Activated naive CD4-positive, alpha-beta T cell treated with anti-CD3 and anti-CD28 coated beads, Interleukin-2, amount 50 U/mL, for 72 hours (primary cell): Measurements from ENCODE around the gene PLET1. TPM values are rescaled to one million over a fixed set of nuclear protein-coding genes. Genes with fewer than 3 reads are reported as not detected.

Experiments
- ATAC-seq, 2 donors: fragments of 150-1000 bp; cut with Tn5 transposase; 2 replicates each; pipeline ENCODE4 v1.10.0; 2021; ENCODE audit warnings: mild to moderate bottlenecking in 2 of 2, moderate library complexity in 2 of 2
- DNase-seq, 2 donors: peaks; one replicate each; pipeline ENCODE4 v3.0.0; 2021 to 2022; ENCODE audit warnings: low spot score in 2 of 2
- H3K27ac Mint-ChIP-seq, 2 donors: one replicate each; pipeline ENCODE4 v1.8.0; 2022; ENCODE audit warnings: mild to moderate bottlenecking in 2 of 2, mixed read lengths in 2 of 2
- H3K36me3 Mint-ChIP-seq, 2 donors: one replicate each; pipeline ENCODE4 v1.8.0; 2022; ENCODE audit warnings: mixed read lengths in 2 of 2
- H3K9me3 Mint-ChIP-seq, 2 donors: one replicate each; pipeline ENCODE4 v1.8.0; 2022; ENCODE audit warnings: mixed read lengths in 2 of 2
- total RNA-seq, 2 donors: library from RNA; stranded (reverse); gene quantifications; one replicate each; pipeline ENCODE4 v1.2.3, GENCODE V29; 2022

PLET1 gene
- total RNA-seq, 2 donors from 2014 or later: not detected

DNA sequence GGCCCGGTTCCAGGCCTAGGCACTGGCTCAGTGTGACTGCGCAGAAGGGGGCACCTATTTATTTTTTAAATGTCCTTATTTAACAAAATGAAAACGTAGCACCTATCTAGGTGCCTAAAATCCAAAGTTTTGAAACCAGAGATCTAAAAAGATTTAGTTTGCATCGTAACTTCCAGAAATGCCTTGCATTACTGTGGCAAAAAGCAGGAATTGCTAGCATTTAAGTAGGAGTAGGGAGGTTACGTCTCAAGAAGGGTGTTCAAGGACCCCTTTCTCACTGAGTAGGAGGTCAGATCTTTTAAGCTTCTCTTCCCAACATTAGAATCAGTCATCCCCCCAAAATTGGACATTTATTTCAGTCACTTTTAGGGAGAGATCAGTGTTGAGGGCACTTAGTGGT lies 7.7 kb upstream of the PLET1 start:
- H3K36me3 Mint-ChIP-seq: no peaks in the 10 kb centered on the region
- DNase-seq (no peak), ATAC-seq (no peak)
- no peaks in the 10 kb centered on the region for H3K9me3 Mint-ChIP-seq
- peak overlapping the region in 1 of 2 donors; percentile 30 for H3K27ac Mint-ChIP-seq

GRCh38 chr11:112267188-112267591 lies 6.5 kb upstream of the PLET1 start:
- Mint-ChIP-seq H3K36me3 (no peaks in the 10 kb centered on the region), H3K9me3 (no peaks in the 10 kb centered on the region), H3K27ac (no peak overlapping the region)
- ATAC-seq (no peak), DNase-seq (no peak)

DNA sequence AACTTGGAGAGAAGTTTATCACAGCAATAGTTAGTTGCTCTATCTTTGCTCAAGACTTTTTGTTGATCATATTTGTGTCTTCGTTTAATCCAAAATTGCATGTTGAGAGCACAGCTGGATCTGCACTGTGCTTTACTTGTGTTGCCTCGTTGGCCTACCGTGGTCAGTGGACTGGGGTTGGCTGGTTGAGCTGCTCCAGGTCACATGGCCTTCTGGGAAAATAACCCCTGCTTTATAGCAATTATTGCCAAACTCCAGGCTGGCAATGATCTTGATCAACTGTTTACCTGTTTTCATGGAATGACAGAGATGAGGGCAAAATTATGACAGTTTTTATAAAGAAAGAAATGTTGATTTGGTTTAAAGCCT lies 5.7 kb upstream of the PLET1 start:
- DNase-seq: no peak
- ATAC-seq: no peak
- Mint-ChIP-seq H3K36me3 (no peaks in the 10 kb centered on the region), H3K9me3 (no peaks in the 10 kb centered on the region), H3K27ac (no peak overlapping the region)

GRCh38 chr11:112265659-112266409 lies 5.2 kb upstream of the PLET1 start:
- no peak overlapping the region for H3K27ac Mint-ChIP-seq
- DNase-seq (no peak), ATAC-seq (no peak)

DNA sequence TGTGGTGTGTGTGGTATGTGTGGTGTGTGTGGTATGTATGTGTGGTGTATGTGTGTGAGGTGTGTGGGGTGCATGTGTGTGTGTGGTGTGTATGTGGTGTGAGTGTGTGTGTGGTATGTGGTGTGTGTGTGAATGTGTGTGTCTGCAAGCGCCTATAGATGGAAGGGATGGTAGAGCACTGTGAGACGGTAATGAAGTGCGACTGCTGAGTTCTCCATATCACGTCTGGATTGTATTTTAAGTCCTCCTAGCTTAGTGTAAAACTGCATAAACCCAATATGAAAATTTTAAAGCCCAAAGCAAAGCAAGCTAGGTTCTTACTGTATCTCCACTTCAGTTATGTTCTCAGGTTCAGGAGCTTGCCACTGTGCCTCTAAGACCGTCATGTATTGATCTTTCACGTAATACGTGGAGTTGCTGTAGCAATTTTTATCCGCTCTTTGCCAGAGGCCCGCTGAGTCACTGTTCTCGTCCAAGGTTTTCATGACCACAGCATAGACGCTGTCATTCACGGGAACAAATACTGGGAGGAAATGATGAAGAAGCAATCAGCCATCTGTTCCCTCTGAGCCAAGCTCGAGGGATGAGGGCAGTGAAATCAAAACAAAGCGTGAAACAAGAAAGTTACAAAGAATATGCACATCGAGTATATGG lies 5.5 kb downstream of the PLET1 start:
- Mint-ChIP-seq H3K36me3 (no peaks in the 10 kb centered on the region), H3K27ac (no peak overlapping the region), H3K9me3 (no peaks in the 10 kb centered on the region)
- DNase-seq: no peak
- no peak for ATAC-seq

More at GRCh38 chr11:112265659-112266409, 5.2 kb upstream of the PLET1 start:
- Mint-ChIP-seq H3K9me3 (no peaks in the 10 kb centered on the region), H3K36me3 (no peaks in the 10 kb centered on the region)

GRCh38 chr11:112253605-112254242 lies 6.9 kb downstream of the PLET1 start:
- no peaks in the 10 kb centered on the region for H3K9me3 Mint-ChIP-seq
- no peaks in the 10 kb centered on the region for H3K36me3 Mint-ChIP-seq
- no peak overlapping the region for H3K27ac Mint-ChIP-seq
- ATAC-seq (no peak), DNase-seq (no peak)

- ATAC-seq (no peak), DNase-seq (no peak)
- Mint-ChIP-seq H3K36me3 (no peaks in the 10 kb centered on the region), H3K9me3 (peaks cover 0 to 5% of the 10 kb centered on the region in 2 donors), H3K27ac (no peak overlapping the region)
Observed at GRCh38 chr11:112249871-112250610, 10.6 kb downstream of the PLET1 start.

DNA sequence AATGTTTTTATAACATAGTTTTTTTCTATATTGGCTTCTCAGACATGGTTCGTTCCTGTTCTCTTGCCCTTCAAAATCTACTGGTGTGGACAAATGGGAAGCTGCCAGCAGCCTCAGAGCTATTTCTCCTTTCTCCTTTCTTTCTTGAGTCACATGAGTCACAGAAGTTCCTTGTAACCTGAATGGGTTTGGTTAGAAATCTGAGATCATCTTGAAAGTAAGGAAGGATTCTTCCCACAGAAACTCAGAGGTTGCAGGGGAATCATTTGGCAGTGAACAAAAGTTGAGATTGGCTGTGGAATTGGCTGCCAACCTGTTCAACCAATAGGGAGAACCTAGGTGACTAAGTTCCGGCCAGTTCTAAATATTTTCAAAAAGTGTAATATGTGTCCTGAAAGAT lies 12.5 kb downstream of the PLET1 start:
- no peak for ATAC-seq
- no peak for DNase-seq
- peaks cover 0 to 12% of the 10 kb centered on the region in 2 donors for H3K9me3 Mint-ChIP-seq
- peaks cover 0 to 8% of the 10 kb centered on the region in 2 donors for H3K36me3 Mint-ChIP-seq
- no peak overlapping the region for H3K27ac Mint-ChIP-seq

- Mint-ChIP-seq H3K27ac (no peak overlapping the region), H3K9me3 (peaks cover 0 to 12% of the 10 kb centered on the region in 2 donors), H3K36me3 (peaks cover 7 to 15% of the 10 kb centered on the region in 2 donors)
- ATAC-seq (no peak), DNase-seq (no peak)
Observed at GRCh38 chr11:112247201-112247600, 13.5 kb downstream of the PLET1 start.

DNA sequence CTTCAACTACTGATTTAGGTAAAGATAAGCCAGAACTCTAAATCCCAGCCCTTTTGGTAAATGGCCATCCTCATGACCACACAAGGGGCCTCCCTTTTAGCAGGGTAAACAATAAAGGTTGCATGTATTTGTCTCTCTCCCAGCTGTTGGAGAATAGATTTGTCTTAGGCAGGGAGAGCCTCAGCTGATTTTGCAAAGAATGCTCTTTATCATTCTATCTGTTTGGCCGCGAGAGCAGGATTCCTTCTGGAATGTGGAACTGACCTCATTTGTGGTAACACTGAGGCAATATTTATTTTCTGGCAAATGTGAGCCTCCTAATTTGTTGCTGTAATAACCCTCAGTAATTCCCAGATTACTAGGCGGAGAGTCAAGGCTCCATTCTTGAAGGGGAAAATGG lies 19.2 kb downstream of the PLET1 start:
- no peak for DNase-seq
- ATAC-seq: no peak
- Mint-ChIP-seq H3K9me3 (peaks cover 0 to 12% of the 10 kb centered on the region in 2 donors), H3K27ac (no peak overlapping the region), H3K36me3 (peaks cover 13 to 31% of the 10 kb centered on the region in 2 donors)

DNA sequence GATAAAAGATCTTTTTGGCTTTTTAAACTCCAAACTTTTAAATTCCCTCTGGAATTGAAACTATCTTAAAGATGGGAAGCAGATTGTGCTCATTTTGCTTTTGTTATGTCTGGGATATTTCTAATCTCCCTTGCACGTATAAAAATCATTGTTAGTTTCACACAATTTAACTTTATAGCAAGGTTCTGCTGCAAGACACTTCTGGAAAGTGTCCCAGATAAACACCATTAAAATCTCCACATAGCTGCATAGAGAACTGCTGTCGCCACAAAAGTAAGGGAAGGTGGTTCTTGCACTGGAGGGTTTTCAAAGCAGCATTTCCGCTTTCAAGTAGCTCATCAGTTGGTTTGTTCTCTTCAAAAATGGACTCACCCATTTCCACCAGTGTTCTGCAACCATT lies 22.6 kb downstream of the PLET1 start:
- Mint-ChIP-seq H3K9me3 (no peaks in the 10 kb centered on the region), H3K36me3 (peaks cover 13 to 35% of the 10 kb centered on the region in 2 donors), H3K27ac (no peak overlapping the region)
- DNase-seq (no peak), ATAC-seq (no peak)

GRCh38 chr11:112237451-112237850 lies 23.2 kb downstream of the PLET1 start:
- DNase-seq (no peak), ATAC-seq (no peak)
- Mint-ChIP-seq H3K9me3 (no peaks in the 10 kb centered on the region), H3K36me3 (peaks cover 8 to 29% of the 10 kb centered on the region in 2 donors), H3K27ac (no peak overlapping the region)

DNA sequence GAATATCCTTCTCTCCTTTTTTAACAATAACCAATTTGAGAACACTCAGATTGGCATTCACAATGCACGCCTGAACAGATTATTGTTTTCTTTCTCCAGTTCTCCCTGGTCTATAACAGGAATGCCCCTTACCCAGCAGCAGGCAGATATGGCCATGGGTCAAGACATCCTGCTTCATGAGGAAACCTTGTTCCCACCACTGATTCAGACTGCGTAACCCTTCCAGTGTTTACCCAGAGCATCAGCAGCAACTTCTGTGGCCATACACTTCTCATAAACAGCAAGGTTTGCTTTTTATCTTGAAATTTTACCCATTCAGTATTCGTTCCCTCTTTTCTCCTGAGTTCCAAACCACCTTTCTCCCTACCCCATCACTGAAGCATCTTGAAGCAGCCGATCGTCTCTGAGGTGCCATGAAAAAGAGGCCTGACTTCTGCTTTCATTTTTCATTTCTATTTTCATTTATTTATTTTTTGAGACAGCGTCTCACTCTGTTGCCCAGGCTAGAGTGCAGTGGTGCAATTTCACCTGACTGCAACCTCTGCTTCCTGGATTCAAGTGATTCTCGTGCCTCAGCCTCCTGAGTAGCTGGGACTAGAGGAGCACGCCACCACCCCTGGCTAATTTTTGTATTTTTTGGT lies 24.8 kb downstream of the PLET1 start:
- no peak for ATAC-seq
- peak overlapping the region in 1 of 2 donors; percentile 45 for H3K27ac Mint-ChIP-seq

GRCh38 chr11:112231952-112232351 lies 28.7 kb downstream of the PLET1 start:
- no peak for DNase-seq
- no peak for ATAC-seq
- no peaks in the 10 kb centered on the region for H3K9me3 Mint-ChIP-seq
- H3K36me3 Mint-ChIP-seq: peaks cover 7 to 39% of the 10 kb centered on the region in 2 donors
- no peak overlapping the region for H3K27ac Mint-ChIP-seq

More for the DNA sequence above, 24.8 kb downstream of the PLET1 start:
- peaks cover 0 to 27% of the 10 kb centered on the region in 2 donors for H3K36me3 Mint-ChIP-seq
- DNase-seq: no peak
- no peaks in the 10 kb centered on the region for H3K9me3 Mint-ChIP-seq

GRCh38 chr11:112229746-112230433 lies 30.8 kb downstream of the PLET1 start:
- no peak for DNase-seq
- ATAC-seq: no peak
- no peaks in the 10 kb centered on the region for H3K9me3 Mint-ChIP-seq
- peaks cover 7 to 26% of the 10 kb centered on the region in 2 donors for H3K36me3 Mint-ChIP-seq
- H3K27ac Mint-ChIP-seq: no peak overlapping the region

DNA sequence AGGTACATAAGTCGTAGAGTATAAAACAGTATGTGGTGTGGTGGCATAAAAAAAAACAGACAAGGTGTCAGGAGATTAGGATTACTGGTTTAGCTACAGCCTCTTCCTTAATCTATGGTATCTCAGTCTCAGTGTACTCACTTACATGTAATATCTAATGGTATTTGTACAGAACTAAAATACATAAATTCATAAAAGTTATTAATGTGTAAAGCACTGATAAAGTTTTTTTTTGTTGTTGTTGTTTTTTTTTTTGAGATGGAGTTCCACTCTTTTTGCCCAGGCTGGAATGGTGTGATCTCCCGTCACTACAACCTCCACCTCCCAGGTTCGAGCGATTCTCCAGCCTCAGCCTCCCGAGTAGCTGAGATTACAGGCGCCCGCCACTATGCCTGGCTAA lies 31.5 kb downstream of the PLET1 start:
- no peak overlapping the region for H3K27ac Mint-ChIP-seq
- H3K9me3 Mint-ChIP-seq: no peaks in the 10 kb centered on the region
- DNase-seq (no peak), ATAC-seq (no peak)
- H3K36me3 Mint-ChIP-seq: peaks cover 7 to 26% of the 10 kb centered on the region in 2 donors
